Endothelial cell of umbilical vein (primary cell): Measurements from ENCODE around the gene PCDHB16. TPM values are rescaled to one million over a fixed set of nuclear protein-coding genes. Genes with fewer than 3 reads are reported as not detected.
"Not testable (repeated sequence)": the region's sequence is repeated elsewhere in the genome, so short reads cannot be mapped to it uniquely, and the experiment has no call there.

Source experiments
- BruUV-seq: library from RNA; stranded (reverse); fragments of 400-500 nt; replicated peaks from 2 replicates; lab custom pipeline; 2021; lab: Mats Ljungman, UMichigan
- CTCF ChIA-PET: fragments of 300-600, 350-600 bp; sonication (Branson Sonifier 250); formaldehyde crosslinking; loops from one replicate; lab custom pipeline; 2021; ENCODE audit warnings: antibody characterized with exemption, inconsistent platforms; lab: Charles Lee
- POLR2A ChIA-PET: fragments of 300-600, 350-600 bp; sonication (Branson Sonifier 250); formaldehyde crosslinking; loops from one replicate; lab custom pipeline; 2021; ENCODE audit warnings: antibody characterized with exemption, inconsistent platforms; lab: Charles Lee
- DNase-seq: peaks from one replicate; pipeline ENCODE4 v3.0.0-alpha.2; 2011; ENCODE audit warnings: low read depth, low spot score
- FAIRE-seq: peaks from 2 replicates; lab custom pipeline; 2011; peaks lifted over from hg19 to GRCh38; lab: Jason Lieb, UNC
- H2AFZ ChIP-seq: 2 replicates; pipeline ENCODE4 v1.6.0; 2012; ENCODE audit warnings: low read depth, low read length, control low read depth, inconsistent platforms
- H3K27ac ChIP-seq: 2 replicates; pipeline ENCODE4 v1.5.1; 2011; ENCODE audit warnings: low read depth, mild to moderate bottlenecking, control low read depth, low read length, moderate library complexity; ENCODE audit not compliant: insufficient read depth
- H3K27me3 ChIP-seq, 2 experiments: 2 replicates each; pipeline versions ENCODE4 v1.6.0 to v1.6.1; 2011; ENCODE audit warnings: low read length in 2 of 2, mixed read lengths in 1 of 2; ENCODE audit not compliant: control insufficient read depth in 2 of 2, insufficient read depth in 2 of 2
- H3K36me3 ChIP-seq, 2 experiments: 2 replicates in 1 of 2; 3 replicates in 1 of 2; pipeline ENCODE4 v1.5.1; 2011; ENCODE audit warnings: low read length in 2 of 2, mild to moderate bottlenecking in 1 of 2, moderate library complexity in 1 of 2; ENCODE audit not compliant: control insufficient read depth in 2 of 2, insufficient read depth in 2 of 2; ENCODE audit errors: extremely low read depth in 1 of 2
- H3K4me1 ChIP-seq: 3 replicates; pipeline ENCODE4 v1.5.1; 2011; ENCODE audit warnings: mild to moderate bottlenecking, low read length; ENCODE audit not compliant: control insufficient read depth, insufficient read depth; ENCODE audit errors: extremely low read depth
- H3K4me2 ChIP-seq: 2 replicates; pipeline ENCODE4 v1.6.1; 2011; ENCODE audit warnings: low read length, control low read depth, mixed read lengths; ENCODE audit not compliant: insufficient read depth
- H3K4me3 ChIP-seq, 3 experiments: fragments of 200-600 bp in 1 of 3; sonication (generic), shearing (Covaris generic) in 1 of 3; replicated peaks in 1 of 3; 2 replicates each; pipeline ENCODE4 v1.5.1; 2011 to 2016; ENCODE audit warnings: control low read depth in 3 of 3, low read length in 3 of 3, mild to moderate bottlenecking in 2 of 3, inconsistent platforms in 1 of 3, low read depth in 1 of 3, moderate library complexity in 1 of 3; ENCODE audit not compliant: insufficient read depth in 1 of 3
- H3K79me2 ChIP-seq: 2 replicates; pipeline ENCODE4 v1.6.0; 2012; ENCODE audit warnings: low read length, inconsistent platforms; ENCODE audit not compliant: control insufficient read depth, insufficient read depth
- H3K9ac ChIP-seq: replicated peaks from 2 replicates; pipeline ENCODE3; 2011; ENCODE audit warnings: low read length, control low read depth; ENCODE audit not compliant: insufficient read depth; ENCODE audit errors: extremely low read depth
- H3K9me1 ChIP-seq: replicated peaks from 3 replicates; pipeline ENCODE4 v1.6.0; 2011; ENCODE audit warnings: mild to moderate bottlenecking, low read length; ENCODE audit not compliant: control insufficient read depth, insufficient read depth; ENCODE audit errors: extremely low read depth
- H3K9me3 ChIP-seq: replicated peaks from 2 replicates; pipeline ENCODE4 v1.5.1; 2012; ENCODE audit warnings: low read length, inconsistent platforms; ENCODE audit not compliant: control insufficient read depth, insufficient read depth
- H4K20me1 ChIP-seq: replicated peaks from 2 replicates; pipeline ENCODE3; 2011; ENCODE audit warnings: mild to moderate bottlenecking, low read length; ENCODE audit not compliant: control insufficient read depth, insufficient read depth; ENCODE audit errors: extremely low read depth
- EZH2 ChIP-seq: IDR thresholded peaks from 2 replicates; pipeline ENCODE4 v1.6.1; 2012; ENCODE audit warnings: borderline replicate concordance, low read depth, mild to moderate bottlenecking, moderate library complexity, low read length, inconsistent platforms; ENCODE audit not compliant: severe bottlenecking
- FOS ChIP-seq: IDR thresholded peaks from 2 replicates; pipeline ENCODE4 v1.6.1; 2011; ENCODE audit warnings: mild to moderate bottlenecking, low read length, moderate library complexity, borderline replicate concordance; ENCODE audit not compliant: insufficient read depth
- GATA2 ChIP-seq: IDR thresholded peaks from 2 replicates; pipeline ENCODE4 v1.7.0; 2011; ENCODE audit warnings: low read depth, mild to moderate bottlenecking, moderate library complexity, mixed read lengths, low read length; ENCODE audit not compliant: insufficient read length, insufficient read depth
- JUN ChIP-seq: IDR thresholded peaks from 2 replicates; pipeline ENCODE4 v1.6.1; 2011; ENCODE audit warnings: borderline replicate concordance, low read depth; ENCODE audit not compliant: insufficient read length, insufficient read depth
- MYC ChIP-seq: IDR thresholded peaks from one replicate; pipeline ENCODE4 v1.6.1; 2011; ENCODE audit warnings: mild to moderate bottlenecking, low read depth, low read length
- POLR2A ChIP-seq: IDR thresholded peaks from 2 replicates; pipeline ENCODE4 v1.6.1; 2012; ENCODE audit warnings: low read depth, mild to moderate bottlenecking, control low read depth, low read length
- POLR2AphosphoS5 ChIP-seq: IDR thresholded peaks from 2 replicates; pipeline ENCODE4 v1.6.1; 2012; ENCODE audit warnings: low read depth, mild to moderate bottlenecking, control low read depth, low read length, moderate library complexity; ENCODE audit not compliant: insufficient read depth
- dilution Hi-C: fragments of 300-500 bp; cut with MboI; formaldehyde crosslinking; loops from one replicate; pipeline ENCODE4 v1.15.0; 2019; ENCODE audit warnings: low sequenced_read_pairs; ENCODE audit not compliant: extremely low pct_ligation_motif_present
- intact Hi-C: fragments of 100-400 bp; cut with micrococcal nuclease; formaldehyde crosslinking; loops from one replicate; pipeline ENCODE4 v1.10.0; 2022
- polyA plus RNA-seq, 4 experiments: library from polyadenylated mRNA; depleted of rRNA in 3 of 4; stranded (reverse) in 3 of 4; unstranded in 1 of 4; fragments of >200 nt; gene quantifications; 2 replicates each; pipeline versions ENCODE4 v1.2.1 to v1.2.3, GENCODE V29; 2011 to 2012; ENCODE audit warnings: missing spikeins in 1 of 4
- total RNA-seq: library from RNA; stranded (reverse); gene quantifications from 2 replicates; pipeline ENCODE4 v1.2.3, GENCODE V29; 2021
- TF ChIP-seq, protein P1 (sequence below), 2 donors: IDR thresholded peaks; 1 replicate in 1 of 2; 2 replicates in 1 of 2; pipeline ENCODE4 v1.5.1; 2011; ENCODE audit warnings: low read length in 2 of 2, mild to moderate bottlenecking in 2 of 2, moderate library complexity in 2 of 2, control low read depth in 1 of 2, inconsistent platforms in 1 of 2, low read depth in 1 of 2; ENCODE audit not compliant: insufficient read depth in 1 of 2; ENCODE audit errors: extremely low read depth in 1 of 2
- TF ChIP-seq, protein P2 (sequence below): IDR thresholded peaks from 2 replicates; pipeline ENCODE4 v1.6.1; 2011; ENCODE audit not compliant: insufficient read depth, insufficient read length

PCDHB16 gene
- total and polyA plus RNA-seq, 2 donors (not counting 3 experiments of a cell fraction or from before 2014, with no cell fraction given) = 0.18 to 0.22 TPM

- dilution Hi-C loops (no loop called here), intact Hi-C loops (no loop called here)
- POLR2A ChIA-PET = no interaction called here
- Histone ChIP-seq H4K20me1 (no peaks in the 10 kb centered on the region), H3K4me1 (no peaks in the 10 kb centered on the region), H3K4me3 (no peak within 1 kb of the TSS), H3K27me3 (no peaks in the 10 kb centered on the region), H2AFZ (no peak within 1 kb of the TSS), H3K36me3 (no peaks in the 10 kb centered on the region), H3K9ac (no peak within 1 kb of the TSS), H3K9me1 (no peaks in the 10 kb centered on the region), H3K79me2 (no peaks in the 10 kb centered on the region), H3K9me3 (no peaks in the 10 kb centered on the region), H3K27ac (no peak within 1 kb of the TSS), H3K4me2 (no peak within 1 kb of the TSS)
- DNase-seq = peak; percentile 2
- no peak for TF ChIP-seq POLR2A
- no peak for TF ChIP-seq JUN
- no peak for TF ChIP-seq POLR2AphosphoS5
- TF ChIP-seq EZH2 = no peak
- no peak for TF ChIP-seq FOS
- TF ChIP-seq, protein P1, sequence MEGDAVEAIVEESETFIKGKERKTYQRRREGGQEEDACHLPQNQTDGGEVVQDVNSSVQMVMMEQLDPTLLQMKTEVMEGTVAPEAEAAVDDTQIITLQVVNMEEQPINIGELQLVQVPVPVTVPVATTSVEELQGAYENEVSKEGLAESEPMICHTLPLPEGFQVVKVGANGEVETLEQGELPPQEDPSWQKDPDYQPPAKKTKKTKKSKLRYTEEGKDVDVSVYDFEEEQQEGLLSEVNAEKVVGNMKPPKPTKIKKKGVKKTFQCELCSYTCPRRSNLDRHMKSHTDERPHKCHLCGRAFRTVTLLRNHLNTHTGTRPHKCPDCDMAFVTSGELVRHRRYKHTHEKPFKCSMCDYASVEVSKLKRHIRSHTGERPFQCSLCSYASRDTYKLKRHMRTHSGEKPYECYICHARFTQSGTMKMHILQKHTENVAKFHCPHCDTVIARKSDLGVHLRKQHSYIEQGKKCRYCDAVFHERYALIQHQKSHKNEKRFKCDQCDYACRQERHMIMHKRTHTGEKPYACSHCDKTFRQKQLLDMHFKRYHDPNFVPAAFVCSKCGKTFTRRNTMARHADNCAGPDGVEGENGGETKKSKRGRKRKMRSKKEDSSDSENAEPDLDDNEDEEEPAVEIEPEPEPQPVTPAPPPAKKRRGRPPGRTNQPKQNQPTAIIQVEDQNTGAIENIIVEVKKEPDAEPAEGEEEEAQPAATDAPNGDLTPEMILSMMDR (IDR thresholded peaks at IDR 0.05; ENCODE audit: extremely low read depth in 1 of 2, insufficient read depth in 1 of 2, low read depth in 1 of 2, low read length in 2 of 2) = no peak
- TF ChIP-seq GATA2 = no peak
- TF ChIP-seq, protein P2, sequence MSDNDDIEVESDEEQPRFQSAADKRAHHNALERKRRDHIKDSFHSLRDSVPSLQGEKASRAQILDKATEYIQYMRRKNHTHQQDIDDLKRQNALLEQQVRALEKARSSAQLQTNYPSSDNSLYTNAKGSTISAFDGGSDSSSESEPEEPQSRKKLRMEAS = no peak
- TF ChIP-seq MYC = no peak
- BruUV-seq = no TSS peak
- CTCF ChIA-PET = interaction anchor here (0.8 to 1.1 kb wide), 2 partner anchors 24 to 365 kb away, joined by 3 to 4 read pairs; partner anchors contain the start of gene PCDHB14
- FAIRE-seq = no peak
Observed at GRCh38 chr5:141199359-141200235, 17.4 kb downstream of the PCDHB16 start, which contains the start of gene PCDHB11. Gene PCDHB11 (plus strand): TSS chr5:141199627. CDS start chr5:141199775, 148 bp downstream.

DNA sequence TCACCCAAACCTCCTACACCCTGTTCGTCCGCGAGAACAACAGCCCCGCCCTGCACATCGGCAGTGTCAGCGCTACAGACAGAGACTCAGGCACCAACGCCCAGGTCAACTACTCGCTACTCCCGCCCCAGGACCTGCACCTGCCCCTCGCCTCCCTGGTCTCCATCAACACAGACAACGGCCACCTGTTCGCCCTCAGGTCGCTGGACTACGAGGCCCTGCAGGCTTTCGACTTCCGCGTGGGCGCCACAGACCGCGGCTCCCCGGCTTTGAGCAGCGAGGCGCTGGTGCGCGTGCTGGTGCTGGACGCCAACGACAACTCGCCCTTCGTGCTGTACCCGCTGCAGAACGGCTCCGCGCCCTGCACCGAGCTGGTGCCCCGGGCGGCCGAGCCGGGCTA lies 18.9 kb downstream of the PCDHB16 start:
- POLR2A ChIA-PET, DNase-seq, H3K27me3 ChIP-seq, H3K4me1 ChIP-seq, H3K9me3 ChIP-seq, intact Hi-C loops, BruUV-seq, H3K4me2 ChIP-seq, H3K79me2 ChIP-seq, H3K4me3 ChIP-seq, H3K9ac ChIP-seq, H4K20me1 ChIP-seq, FAIRE-seq, H3K36me3 ChIP-seq, H3K9me1 ChIP-seq, H3K27ac ChIP-seq, H2AFZ ChIP-seq, dilution Hi-C loops: not testable (repeated sequence)
- CTCF ChIA-PET = interaction anchor here (1.0 kb wide), 1 partner anchor 22 kb away, joined by 3 read pairs; the partner anchor contains the start of gene PCDHB14
